Epithelial cell of proximal tubule (primary cell): ENCODE data around the gene BABAM2. TPM values are rescaled to one million over a fixed set of nuclear protein-coding genes. Genes with fewer than 3 reads are reported as not detected.

ENCODE experiments used
- DNase-seq: peaks from one replicate; pipeline ENCODE4 v3.0.0-alpha.2; 2011; ENCODE audit warnings: low read depth
- H3K4me3 ChIP-seq: 2 replicates; pipeline ENCODE4 v1.5.1; 2011; ENCODE audit warnings: low read depth, mild to moderate bottlenecking, low read length
- total RNA-seq: library from RNA; depleted of rRNA; stranded (reverse); fragments of >200 nt; gene quantifications from 2 replicates; pipeline ENCODE4 v1.2.3, GENCODE V29; 2015
- TF ChIP-seq, protein P1 (sequence below): conservative IDR thresholded peaks from 2 replicates; pipeline ENCODE4 v1.5.1; 2012; ENCODE audit warnings: low read depth, mild to moderate bottlenecking, low read length

The BABAM2 gene
- total RNA-seq, 1 donor from 2014 or later: 23.6 TPM

DNA sequence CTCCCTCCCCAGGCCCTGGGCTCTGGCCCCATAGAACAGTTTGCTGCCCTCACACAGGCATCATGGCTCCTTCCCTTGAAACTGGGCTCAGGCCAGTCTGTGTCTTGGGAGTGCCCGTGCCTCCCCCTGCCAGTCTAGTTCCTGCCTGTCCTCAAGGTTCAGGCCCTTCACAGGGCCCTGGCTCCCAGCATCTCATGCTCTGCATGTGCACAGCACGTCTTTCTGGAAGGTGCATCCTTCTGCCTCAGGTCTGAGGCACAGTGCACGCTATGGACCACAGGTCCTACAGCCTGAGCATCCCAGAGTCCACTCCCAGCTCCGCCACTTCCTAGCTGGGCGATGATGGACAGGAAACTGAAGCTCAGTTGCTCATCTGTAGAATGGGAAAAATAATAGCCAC is 466.5 kb downstream of the BABAM2 start:
- TF ChIP-seq, protein P1, sequence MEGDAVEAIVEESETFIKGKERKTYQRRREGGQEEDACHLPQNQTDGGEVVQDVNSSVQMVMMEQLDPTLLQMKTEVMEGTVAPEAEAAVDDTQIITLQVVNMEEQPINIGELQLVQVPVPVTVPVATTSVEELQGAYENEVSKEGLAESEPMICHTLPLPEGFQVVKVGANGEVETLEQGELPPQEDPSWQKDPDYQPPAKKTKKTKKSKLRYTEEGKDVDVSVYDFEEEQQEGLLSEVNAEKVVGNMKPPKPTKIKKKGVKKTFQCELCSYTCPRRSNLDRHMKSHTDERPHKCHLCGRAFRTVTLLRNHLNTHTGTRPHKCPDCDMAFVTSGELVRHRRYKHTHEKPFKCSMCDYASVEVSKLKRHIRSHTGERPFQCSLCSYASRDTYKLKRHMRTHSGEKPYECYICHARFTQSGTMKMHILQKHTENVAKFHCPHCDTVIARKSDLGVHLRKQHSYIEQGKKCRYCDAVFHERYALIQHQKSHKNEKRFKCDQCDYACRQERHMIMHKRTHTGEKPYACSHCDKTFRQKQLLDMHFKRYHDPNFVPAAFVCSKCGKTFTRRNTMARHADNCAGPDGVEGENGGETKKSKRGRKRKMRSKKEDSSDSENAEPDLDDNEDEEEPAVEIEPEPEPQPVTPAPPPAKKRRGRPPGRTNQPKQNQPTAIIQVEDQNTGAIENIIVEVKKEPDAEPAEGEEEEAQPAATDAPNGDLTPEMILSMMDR: no peak
- no peak overlapping the region for H3K4me3 ChIP-seq
- no peak for DNase-seq

DNA sequence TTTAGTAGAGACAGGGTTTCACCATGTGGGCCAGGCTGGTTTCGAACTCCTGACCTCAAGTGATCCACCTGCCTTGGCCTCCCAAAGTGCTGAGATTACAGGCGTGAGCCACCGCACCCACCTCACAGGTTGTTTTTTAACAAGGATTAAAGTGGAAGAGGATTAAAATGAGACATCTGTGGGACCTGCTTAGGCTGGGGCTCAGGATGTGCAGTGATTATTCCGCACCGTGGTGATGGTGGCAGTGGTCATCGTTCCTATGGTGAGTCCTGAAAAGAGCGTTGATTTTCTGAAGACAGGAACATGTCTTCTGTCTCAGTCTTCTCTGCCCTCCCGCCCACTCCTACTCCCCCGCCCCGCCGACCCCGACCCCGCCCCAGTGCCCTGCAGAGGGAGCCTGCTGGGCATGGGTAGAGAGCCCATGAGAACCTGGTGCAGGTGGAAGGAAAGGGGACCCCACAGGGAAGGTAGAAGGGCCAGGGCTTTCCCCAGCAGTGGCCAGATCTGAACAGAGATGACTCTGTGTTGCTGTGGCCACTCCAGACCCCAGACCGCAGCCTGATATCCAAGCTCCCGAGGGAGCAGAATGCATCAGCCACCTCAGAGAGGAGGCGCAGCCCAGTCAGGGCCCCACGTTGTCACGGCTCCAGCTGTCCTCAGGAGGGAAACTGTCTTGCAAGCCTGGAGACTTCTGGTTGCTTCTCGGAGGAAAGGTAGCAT is 467.6 kb downstream of the BABAM2 start:
- DNase-seq: no peak
- TF ChIP-seq, protein P1: no peak
- H3K4me3 ChIP-seq: no peak overlapping the region

DNA sequence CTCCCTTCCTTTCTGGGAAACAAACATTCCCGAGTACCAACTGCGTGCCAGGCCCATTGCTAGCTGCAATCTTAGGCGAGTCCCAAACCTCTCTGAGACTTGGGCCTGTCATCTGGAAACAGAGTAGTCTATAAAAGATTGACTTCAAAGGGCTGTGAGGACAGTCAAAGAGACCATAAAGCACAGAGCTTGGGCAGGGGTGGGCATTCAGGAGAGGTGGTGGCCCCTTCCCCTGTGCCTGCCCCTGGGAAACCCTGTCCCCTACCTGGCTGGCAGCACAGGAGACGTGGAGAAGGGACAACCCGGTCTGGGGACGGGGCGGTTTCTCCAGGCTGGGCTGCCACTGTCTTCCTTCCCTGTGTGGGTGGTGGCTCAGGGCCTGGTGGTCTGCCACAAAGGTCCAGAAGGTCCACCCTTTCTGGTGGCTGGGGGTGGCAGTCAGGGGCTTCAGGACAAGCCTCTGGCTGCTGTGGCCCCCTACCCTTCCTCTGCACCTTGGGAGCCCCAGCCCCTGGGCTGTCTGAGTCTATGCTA is 468.2 kb downstream of the BABAM2 start:
- TF ChIP-seq, protein P1: no peak
- no peak for DNase-seq
- no peak overlapping the region for H3K4me3 ChIP-seq

DNA sequence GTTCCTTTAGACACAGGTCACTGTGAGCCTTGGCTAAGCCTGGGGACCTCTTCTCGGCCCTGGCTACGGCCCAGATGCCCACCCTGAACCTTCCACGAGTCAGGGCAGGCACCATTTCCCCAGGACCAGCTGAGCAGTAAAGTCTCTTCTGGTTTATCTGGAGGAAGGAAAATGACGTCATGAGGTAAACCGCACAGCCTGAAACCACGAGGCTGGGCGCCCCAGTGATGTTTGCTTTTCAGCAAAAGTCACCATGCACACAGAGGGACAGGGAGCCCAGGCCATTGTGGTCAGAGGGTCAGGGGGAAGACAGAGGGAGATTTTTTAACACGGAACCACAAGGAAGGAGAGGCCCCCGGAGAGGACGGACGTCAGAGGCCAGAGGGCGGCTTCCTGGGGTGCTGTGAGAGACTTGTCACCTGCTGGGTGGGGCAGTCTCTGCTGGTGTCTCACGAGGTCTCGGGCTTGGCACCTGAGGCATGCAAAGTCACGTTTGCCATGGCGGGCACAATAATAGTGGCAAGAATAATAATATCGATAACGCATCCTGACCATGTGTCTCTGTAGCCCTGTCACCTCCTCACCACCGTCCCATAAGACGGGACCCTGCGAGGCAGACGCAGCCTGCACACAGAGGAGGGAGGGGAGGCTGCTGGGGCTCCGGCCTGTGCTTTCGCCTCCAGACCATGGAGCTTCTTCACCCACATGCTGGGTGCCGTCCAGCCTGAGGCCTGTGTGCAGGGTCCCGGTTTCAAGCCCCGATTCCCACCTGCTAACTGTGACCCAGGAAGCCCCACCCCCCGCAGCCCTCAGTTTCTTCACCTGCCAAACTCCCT is 468.9 kb downstream of the BABAM2 start:
- TF ChIP-seq, protein P1: no peak
- no peak overlapping the region for H3K4me3 ChIP-seq
- no peak for DNase-seq

DNA sequence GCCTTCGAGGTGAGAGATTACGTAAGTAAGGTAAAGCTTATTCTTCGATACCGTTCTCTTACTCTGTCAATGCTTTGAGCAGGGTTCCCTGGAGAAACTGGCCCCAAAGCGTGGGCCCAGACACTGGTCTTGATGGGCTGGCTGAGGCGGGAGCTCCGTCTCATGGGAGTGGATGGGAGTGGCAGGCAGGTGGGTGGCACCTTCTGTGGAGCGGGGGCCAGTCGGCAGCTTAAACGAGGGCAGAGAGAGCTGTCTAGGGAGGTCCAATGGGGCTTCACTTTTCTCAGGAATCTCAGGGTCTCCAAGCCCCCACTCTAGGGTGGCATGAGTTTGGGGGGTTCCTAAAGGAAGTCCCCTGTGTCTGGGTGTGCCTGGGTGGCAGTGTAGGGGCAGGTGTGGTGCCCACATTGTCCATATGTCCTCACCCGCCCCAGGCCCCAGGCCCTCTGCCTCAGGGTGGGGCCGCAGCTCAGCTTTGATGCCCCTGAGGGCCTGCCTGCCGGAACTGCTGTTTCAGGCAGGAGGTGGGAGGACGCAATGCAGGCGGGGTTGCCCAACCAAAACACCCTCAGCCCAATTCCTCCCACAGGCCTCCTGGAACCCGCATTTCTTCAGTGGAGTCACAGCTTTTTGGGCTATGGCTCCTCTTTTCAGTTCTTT is 469.7 kb downstream of the BABAM2 start:
- no peak overlapping the region for H3K4me3 ChIP-seq
- TF ChIP-seq, protein P1: no peak
- DNase-seq: no peak

DNA sequence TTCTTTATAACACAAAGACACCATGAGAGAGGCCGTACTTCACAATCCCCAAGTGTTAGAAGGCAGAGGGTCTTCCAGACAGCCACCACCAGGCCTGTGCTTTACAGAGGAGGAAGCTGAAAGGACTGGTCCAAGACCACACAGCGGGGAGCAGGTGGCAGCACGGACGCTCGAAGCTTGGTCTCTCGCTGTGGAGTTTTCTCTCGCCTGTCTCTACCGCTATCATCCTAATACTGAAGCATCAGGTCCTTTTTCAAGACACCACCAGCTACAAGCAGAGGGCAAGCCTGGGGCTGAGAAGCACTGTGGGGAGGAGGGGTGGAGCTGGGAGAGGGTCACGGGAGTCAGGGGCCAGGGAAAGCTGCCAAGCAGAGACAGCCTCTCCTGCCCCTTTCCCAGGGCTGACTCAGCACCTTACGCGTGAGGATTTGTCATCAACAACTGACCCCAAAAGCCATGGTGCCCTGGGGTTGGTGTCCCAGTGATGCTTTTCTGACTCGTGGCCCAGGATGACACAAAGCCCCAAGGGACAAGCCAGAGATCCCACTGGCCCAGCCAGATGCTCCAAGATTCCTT is 470.3 kb downstream of the BABAM2 start:
- no peak overlapping the region for H3K4me3 ChIP-seq
- TF ChIP-seq, protein P1: no peak
- DNase-seq: peak; percentile 70
